Tibial nerve (tissue), 3 donors: ENCODE results near the gene C1RL.

Experiments
- POLR2A ChIP-seq, 2 donors: fragments of 450-650 bp; IDR thresholded peaks; one replicate each; pipeline ENCODE4 v1.6.1; 2017; ENCODE audit warnings: antibody characterized with exemption in 2 of 2, mild to moderate bottlenecking in 2 of 2, moderate library complexity in 2 of 2
- TF ChIP-seq, protein P1 (sequence below), 5 experiments: fragments of 200-600 bp in 3 of 5; fragments of 450-650 bp in 2 of 5; sonication (generic) in 3 of 5; IDR thresholded peaks; one replicate each; pipeline ENCODE4 v1.5.1; 2016 to 2019; ENCODE audit warnings: antibody characterized with exemption in 5 of 5, mild to moderate bottlenecking in 3 of 5, moderate library complexity in 2 of 5

DNA sequence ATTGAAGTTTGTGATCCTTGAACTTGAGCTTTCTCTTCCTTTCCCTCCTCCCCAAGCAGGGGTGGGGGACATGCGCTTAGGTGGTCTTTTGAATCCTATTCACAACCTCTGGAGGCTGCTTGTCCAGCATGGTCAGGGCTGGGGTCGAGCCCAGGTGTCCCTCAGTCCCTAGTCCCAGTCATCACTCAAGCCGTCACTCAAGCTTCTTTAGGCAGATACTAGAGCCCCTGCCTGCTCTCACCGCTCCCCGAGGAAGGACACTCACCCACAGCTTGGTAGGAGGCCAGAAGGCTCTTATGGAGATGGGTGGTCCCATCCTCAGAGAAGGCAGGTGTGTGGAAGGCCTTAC lies 532 bp upstream of the C1RL start:
- TF ChIP-seq, protein P1, sequence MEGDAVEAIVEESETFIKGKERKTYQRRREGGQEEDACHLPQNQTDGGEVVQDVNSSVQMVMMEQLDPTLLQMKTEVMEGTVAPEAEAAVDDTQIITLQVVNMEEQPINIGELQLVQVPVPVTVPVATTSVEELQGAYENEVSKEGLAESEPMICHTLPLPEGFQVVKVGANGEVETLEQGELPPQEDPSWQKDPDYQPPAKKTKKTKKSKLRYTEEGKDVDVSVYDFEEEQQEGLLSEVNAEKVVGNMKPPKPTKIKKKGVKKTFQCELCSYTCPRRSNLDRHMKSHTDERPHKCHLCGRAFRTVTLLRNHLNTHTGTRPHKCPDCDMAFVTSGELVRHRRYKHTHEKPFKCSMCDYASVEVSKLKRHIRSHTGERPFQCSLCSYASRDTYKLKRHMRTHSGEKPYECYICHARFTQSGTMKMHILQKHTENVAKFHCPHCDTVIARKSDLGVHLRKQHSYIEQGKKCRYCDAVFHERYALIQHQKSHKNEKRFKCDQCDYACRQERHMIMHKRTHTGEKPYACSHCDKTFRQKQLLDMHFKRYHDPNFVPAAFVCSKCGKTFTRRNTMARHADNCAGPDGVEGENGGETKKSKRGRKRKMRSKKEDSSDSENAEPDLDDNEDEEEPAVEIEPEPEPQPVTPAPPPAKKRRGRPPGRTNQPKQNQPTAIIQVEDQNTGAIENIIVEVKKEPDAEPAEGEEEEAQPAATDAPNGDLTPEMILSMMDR (IDR thresholded peaks at IDR 0.05): no peak
- TF ChIP-seq POLR2A (IDR thresholded peaks at IDR 0.05): no peak
